ENCODE results near the gene SHC3. TPM values are rescaled to one million over a fixed set of nuclear protein-coding genes. Genes with fewer than 3 reads are reported as not detected.

Gene SHC3
- polyA plus RNA-seq, 3 donors: 2.2 to 2.7 (median 2.5) TPM

DNA sequence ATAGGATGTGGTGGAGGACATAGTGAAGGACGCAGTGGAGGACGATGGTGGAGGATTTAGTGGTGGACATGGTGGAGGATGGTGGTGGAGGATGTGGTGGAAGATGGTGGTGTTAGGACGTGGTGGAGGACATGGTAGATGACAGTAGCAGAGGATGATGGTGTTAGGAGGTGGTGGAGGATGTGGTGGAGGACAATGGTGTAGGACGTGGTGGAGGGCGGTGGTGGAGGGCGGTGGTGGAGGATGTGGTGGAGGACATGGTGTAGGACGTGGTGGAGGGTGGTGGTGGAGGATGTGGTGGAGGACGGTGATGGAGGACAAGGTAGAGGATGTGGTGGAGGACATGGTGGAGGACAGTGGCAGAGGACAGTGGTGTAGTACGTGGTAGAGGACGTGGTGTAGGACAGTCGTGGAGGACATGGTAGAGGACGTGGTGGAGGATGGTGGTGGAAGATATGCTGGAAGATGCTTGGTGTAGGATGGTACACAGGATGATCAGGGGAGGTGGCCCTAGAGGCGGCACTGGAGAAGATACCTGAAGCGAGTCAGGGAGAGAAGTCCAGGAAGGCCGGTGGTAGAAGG, 118.6 kb downstream of the SHC3 start:
- no peak for DNase-seq (ENCODE audit: low read depth in 3 of 3, low spot score in 2 of 3)

DNA sequence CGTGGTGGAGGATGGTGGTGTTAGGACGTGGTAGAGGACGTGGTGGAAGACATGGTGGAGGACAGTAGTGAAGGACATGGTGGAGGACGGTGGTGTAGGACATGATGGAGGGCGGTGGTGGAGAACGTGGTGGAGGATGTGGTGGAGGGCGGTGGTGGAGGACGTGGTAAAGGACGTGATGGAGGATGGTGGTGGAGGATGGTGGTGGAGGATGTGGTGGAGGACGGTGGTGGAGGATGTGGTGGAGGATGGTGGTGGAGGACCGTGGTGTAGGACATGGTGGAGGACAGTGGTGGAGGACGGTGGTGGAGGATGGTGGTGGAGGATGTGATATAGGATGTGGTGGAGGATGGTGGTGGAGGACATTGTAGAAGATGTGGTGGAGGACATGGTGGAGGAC, 119.7 kb downstream of the SHC3 start:
- no peak for DNase-seq (ENCODE audit: low read depth in 3 of 3, low spot score in 2 of 3)

DNA sequence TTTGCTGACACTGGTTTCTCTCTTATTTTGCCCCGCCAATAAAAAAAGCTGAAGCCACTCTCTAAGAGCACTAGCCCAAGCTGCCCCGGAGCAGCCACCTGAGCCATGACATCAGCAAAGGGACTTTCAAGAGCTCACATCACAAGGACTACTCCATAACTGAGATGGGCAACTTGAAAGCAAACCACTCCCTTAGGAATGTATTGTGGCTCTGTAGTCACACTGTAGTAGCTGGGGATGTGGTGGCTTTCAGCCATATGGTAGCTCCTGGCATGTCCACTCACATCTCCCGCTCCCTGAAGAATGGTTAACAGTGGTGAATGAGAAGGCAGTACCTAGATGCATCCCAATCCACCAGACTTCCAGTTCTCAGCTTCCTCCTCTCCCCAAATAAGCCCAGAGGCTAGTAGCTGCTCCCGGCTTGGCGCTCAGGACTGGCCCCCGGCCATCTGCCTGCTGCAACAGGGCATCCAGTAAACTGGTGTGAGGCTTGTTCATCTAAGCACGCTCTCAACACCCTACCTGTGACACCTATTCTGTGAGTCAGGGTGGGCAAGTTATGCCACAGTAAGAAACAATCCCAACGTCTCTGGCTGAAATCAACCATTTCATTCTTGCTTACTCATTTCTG, 123.6 kb downstream of the SHC3 start:
- no peak for DNase-seq (ENCODE audit: low read depth in 3 of 3, low spot score in 2 of 3)

DNA sequence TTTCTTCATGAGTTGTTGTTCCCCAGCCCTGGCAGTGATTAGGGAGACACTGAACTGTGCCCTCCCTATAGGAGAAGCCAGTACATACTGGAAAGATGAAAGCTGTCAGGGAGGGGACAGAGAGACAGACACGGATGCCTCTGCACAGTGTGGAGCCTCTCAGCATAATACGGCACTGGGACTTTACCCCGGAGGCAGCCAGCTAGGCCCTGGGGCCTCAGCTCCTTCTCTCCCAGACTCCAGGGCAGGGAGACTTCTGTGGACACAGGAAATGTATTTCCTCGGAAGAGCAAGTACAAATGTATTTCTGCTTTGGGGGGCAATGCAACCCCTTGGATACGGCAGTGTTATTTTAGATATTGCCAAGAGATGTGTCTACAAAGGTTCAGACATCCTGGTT, 125.3 kb downstream of the SHC3 start:
- DNase-seq (ENCODE audit: low read depth in 3 of 3, low spot score in 2 of 3): no peak

DNA sequence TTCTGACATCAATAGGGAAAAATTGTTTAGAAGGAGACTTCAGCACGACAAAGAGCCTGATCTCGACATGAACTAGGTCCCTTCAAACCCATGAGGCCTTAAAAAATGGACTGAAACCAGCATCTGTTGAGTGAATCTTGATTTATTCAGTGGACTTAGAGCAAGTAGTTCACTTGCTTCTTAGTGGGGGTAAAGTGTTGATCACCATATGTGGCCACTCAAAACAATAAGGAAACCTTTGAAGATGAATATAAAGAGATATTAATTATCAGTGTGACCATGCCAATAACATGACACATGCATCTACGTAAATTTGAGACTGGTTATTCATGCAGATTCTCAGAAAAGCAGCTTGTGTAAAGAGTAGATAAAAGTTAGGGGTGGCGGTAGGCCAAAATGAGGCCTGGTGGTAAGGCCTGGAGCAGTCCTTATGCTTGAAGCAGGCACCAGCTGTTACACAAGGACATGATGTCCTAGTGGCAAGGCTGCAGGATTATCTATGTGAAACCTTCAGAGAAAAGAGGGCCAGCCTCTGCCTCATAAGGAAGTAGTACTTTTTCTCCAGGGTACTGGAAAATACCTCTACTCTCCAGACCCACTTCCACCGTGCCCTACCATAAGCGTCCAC, 126.0 kb downstream of the SHC3 start:
- DNase-seq (ENCODE audit: low read depth in 3 of 3, low spot score in 2 of 3): no peak

DNA sequence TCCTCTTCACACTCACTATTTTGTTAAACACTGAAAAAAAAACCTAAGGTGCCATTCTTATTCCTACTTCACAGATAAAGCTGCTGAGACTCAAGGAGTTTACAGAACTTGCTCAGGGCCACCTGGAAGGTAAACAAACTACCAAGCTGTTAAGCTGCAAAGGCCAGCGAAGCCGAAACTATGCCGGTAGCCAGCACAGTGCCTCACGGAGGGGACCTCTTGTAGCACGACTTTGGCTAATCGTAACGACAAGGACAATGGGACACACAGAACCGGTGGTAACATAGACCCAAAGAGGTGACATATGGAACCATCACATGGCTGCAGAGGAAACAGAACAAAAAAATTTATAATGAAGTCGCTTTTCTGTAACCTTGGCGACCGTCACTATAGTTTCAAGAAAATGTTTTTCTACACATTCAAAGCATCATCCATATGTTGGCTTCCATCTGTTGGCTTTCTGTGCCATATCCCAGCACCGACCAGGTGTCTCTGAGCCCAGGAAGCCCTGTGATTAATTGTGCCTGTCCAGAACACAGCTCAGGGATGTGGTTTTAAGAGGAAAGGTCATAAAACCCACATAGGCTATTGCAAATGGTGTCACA, 127.1 kb downstream of the SHC3 start:
- DNase-seq (ENCODE audit: low read depth in 3 of 3, low spot score in 2 of 3): no peak

DNA sequence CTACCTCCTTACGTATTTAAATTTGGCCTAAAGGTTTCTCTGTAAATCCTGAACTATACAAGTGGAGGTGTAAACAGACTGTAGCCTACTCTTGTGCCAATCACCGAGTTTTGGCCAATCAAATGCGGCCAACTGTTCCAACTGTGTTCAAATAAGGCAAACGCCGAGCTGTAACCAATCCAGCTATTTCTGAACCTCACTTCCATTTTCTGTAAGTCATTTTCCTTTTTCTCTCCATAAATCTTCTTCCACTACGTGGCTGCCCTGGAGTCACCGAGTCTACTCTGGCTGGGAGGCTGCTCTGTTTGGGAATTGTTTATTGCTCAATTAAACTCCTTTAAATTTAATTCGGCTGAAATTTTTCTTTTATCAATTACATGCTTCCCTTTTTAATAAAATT, 129.0 kb downstream of the SHC3 start:
- DNase-seq (ENCODE audit: low read depth in 3 of 3, low spot score in 2 of 3): no peak

DNA sequence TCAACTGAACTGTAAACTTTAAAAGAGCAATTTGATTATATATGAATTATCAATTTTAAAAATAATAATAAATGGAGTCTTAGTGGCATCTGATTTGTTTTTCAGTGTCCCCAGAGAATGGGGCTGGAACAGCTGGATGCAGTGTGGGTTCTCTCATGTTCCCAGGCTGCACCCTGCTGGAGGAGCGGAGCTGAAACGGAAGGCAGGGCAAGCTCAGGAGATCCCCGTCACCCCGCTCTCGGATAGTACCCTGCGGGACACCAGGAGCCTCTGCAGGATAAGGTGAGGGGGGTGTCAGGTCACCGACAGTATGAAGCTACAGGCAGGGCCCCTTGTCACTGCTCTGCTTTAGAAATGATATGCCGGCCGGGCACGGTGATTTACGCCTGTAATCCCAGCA, 130.0 kb downstream of the SHC3 start:
- DNase-seq (ENCODE audit: low read depth in 3 of 3, low spot score in 2 of 3): no peak

DNA sequence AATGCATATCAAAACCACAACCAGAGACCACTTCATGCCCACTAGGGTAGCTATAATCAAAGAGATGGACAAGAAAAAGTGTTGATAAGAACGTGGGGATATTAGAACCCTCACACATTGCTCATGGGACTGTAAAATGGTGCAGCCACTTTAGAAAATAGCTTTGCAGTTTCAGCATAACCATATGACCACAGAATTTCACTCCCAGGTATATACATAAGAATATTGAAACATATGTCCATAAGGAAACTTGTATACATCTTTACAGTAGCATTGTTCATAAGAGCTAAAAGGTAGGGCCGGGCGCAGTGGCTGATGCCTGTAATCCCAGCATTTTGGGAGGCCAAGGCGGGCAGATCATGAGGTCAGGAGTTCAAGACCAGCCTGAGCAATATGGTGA, 131.0 kb downstream of the SHC3 start:
- DNase-seq (ENCODE audit: low read depth in 3 of 3, low spot score in 2 of 3): no peak

DNA sequence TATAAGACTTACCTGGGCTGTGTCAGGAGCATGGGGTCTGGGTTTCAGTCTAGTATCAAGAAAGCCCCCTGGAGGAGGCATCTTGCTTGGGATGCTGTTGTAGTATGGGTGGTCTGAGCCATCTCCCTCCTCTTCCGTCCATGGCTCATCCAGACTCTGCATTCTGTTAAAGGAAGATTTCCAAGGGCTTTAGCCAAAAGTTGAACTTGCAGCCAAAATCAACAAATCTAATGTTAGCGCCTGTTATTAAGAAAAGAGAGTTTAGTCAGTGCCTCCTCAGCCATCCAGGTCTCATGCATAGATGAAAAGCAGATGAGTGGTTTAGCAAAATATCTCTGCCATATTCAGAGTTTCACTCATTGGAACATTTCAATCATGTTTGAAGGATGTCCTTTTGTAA, 131.8 kb downstream of the SHC3 start:
- no peak for DNase-seq (ENCODE audit: low read depth in 3 of 3, low spot score in 2 of 3)

DNA sequence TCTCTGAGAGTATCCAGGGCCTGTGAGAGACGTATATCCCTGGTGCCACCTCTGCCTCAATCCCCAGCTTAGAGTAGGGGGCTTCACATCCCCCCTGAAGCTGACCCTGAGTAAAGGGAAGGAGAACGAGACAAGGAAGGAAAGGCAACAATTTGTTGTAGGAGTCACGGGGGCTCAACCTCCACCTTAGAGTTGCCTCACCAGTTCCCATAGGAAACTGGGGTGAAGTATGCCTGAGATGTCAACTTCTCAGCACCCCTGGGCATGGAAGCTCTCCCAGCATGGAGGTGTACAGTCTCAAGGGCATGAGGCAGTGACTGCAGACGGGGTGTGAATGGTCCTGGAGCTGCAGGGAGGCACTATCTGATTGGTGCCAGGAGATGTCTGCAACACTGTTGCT, 133.7 kb downstream of the SHC3 start:
- DNase-seq (ENCODE audit: low read depth in 3 of 3, low spot score in 2 of 3): no peak

DNA sequence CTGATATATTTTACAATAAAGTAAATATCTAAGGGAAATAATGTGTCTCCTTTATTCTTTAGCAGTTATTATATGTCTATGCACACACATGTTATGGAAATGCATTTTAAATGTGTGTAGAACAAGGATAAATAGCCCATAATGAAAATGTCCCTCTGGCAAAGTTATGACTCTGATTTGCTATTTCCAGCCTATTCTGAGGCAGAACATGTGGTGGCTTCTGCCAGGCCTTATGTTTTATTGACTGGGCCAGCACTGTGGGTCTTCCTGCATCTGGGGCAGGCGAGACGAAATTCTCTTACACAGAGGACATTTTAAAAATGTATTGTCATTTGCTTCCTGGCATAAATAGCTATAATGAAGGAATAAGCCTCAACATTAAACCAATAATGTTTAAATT, 134.5 kb downstream of the SHC3 start:
- DNase-seq (ENCODE audit: low read depth in 3 of 3, low spot score in 2 of 3): no peak

DNA sequence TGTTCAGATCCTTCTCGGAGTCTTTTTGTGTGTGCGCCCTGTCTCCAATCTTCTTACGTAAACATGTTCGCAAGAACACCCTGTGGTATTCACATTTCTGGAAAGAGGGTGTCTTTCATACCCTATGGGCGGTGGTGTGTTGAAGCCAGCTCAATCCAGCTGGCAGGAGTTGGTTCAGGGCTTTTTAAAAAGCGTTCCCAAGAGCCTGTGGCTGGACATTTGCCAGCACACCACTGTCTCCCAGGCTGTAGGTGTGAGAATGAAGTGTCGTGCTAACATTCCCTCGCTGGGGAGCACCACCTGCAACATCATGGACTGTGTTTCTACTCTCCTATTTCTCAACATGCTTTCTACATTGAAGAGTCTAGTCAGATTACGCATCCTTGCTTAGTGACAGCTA, 135.6 kb downstream of the SHC3 start:
- DNase-seq (ENCODE audit: low read depth in 3 of 3, low spot score in 2 of 3): no peak

DNA sequence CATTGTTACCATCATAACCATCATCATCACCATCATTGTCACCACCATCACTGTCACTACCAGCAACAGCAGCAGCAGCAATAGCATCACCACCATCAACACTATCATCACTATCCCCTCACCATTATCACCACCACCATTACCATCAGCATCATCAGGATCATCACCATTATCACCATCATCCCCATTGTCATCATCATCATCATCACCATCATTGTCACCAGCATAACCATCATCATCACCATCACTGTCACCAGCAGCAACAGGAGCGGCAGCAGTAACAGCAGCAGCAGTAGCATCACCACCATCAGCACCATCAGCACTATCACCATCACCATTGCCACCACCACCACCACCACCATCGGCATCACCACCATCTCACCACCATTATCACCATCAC, 139.0 kb downstream of the SHC3 start:
- no peak for DNase-seq (ENCODE audit: low read depth in 3 of 3, low spot score in 2 of 3)

DNA sequence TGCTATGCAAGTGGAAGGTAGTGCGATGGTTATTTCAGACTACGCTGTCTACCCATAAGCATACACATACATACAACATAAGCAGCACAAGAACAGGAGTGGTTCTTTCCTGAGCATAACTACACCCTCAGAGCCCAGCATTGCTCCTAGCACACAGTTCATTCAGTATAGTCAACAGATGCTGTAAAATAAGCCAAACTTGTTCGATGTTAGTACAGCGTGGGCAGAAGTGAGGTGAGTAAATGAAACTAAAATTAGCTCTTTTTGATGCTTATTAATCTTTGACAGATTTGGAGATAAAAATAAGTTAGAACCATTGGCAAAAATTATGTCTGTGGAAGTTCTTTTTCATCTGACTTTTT, 139.5 kb downstream of the SHC3 start:
- DNase-seq (ENCODE audit: low read depth in 3 of 3, low spot score in 2 of 3): no peak

DNA sequence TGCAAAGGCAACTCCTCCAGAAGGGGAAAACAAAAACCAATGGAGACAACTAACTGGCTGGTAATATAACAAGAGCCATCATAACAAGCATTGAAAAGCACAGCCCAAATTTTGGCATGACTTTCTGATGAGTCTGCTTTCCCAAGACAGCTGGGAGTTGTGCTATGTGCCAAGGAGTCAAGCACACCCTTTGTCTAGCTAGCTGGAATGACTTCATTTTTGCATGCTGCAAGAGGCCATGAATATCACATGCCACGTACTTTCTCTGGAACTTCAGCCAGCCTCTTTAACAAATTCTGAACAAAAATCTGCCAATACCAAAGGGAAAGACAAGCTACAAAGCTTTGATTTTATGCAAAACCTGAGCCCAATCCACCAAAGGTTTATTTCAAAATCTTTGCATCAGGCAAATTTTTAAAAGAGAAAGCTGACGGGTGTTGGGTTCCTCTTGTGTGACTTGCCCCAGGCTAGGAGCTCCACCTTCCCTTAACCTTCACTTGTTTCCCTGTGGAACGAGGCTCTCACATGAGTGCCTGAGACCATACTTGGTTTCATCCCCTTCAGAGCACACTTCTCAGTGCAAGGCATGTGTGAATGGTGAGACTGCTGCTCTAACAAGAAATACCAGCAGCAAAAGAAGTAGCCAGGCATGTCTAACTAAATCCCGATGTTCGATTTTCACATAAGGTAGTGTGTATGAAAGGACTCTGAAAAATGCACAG, 140.1 kb downstream of the SHC3 start:
- no peak for DNase-seq (ENCODE audit: low read depth in 3 of 3, low spot score in 2 of 3)

DNA sequence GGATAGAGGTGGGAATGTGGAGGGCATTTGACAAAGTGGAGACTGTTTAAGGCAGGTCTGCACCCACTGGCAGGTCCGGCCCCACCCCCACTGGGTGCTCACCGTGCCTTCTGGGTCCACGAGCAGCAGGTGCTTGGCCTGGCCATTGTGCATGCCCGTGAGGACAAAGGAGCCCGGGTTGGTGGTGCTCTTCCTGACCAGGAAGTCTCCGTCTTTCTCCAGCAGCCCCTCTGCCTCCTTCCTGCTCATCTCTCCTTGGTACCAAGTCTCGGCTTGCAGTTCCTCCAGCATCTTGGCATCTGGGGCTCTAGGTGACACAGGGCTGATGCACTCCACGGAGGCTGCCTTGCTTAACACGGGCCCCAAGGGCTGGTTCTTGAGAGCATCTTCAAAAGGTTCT, 140.7 kb downstream of the SHC3 start:
- DNase-seq (ENCODE audit: low read depth in 3 of 3, low spot score in 2 of 3): no peak

DNA sequence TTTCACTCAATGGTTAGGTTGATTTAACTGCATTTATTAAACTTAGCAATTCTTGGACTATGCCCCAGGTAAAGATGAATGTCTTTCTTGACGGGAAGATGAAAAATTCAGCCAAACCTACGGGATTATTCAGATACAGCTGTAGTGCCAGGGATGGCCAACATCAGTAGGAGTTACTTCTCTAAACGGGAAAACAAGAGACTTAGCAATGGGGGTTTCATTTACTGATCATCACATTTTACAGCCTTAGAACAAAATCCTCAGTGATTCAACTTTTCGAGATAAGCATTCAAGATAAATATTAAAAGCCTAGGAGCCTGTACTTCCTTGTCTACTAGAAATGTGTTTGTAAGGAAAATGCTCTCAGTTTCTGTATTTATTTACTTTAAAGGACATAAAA, 141.3 kb downstream of the SHC3 start:
- no peak for DNase-seq (ENCODE audit: low read depth in 3 of 3, low spot score in 2 of 3)

DNA sequence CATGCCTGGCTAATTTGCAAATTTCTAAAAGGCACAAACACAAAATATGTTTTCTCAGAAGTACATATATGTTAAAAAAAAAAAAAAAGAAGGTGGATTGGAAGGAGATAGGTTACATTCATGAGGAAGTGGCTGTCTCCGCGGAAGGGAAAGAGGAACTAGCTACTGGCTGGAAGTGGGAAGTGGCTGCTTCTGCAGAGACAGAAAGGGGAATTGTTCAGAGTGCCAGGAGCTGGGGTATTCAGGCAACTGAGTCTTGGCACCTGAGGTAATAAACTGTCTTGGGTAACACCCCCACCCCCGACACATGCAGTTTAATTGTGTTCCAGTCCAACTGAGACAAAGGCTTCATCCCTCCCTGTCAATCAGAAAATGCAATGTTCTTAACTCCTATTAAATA, 141.7 kb downstream of the SHC3 start:
- no peak for DNase-seq (ENCODE audit: low read depth in 3 of 3, low spot score in 2 of 3)

DNA sequence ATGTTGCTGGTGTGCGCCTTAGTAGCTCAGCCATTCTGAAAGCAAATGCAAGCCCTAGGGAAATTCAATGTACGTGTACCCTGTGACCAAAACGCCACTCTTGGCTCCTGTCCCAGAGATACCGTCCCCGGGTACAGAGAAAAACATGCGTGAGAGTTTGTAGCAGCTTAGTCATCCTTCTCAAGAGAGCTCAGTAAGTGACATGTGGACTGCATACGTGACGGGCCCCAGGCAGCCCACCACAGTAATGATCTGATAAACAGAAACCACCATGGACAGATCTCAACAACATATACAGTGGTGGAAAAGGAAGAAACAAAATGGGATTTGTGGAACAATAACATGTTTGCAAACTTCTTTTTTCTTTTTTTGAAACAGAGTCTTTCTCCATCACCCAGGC, 142.2 kb downstream of the SHC3 start:
- no peak for DNase-seq (ENCODE audit: low read depth in 3 of 3, low spot score in 2 of 3)

DNA sequence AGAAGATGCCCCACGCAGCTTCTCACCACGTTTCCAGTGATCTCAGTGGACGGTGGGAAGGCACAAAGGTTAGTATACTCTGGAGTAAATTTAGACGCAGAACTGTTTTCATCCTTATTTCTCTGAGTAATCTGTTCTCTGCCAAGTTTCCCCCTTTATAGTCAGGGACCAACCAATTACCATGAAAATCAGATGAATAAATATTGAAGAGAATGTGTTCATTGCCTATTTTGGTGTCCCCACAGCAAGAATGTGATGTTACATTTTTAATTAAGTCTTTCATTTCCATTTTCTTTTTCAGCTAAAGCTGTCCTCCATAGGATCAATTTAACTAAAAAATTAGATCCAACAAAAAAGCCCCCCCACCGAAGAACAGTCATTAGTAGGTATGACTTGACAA, 146.0 kb downstream of the SHC3 start:
- DNase-seq (ENCODE audit: low read depth in 3 of 3, low spot score in 2 of 3): no peak

DNA sequence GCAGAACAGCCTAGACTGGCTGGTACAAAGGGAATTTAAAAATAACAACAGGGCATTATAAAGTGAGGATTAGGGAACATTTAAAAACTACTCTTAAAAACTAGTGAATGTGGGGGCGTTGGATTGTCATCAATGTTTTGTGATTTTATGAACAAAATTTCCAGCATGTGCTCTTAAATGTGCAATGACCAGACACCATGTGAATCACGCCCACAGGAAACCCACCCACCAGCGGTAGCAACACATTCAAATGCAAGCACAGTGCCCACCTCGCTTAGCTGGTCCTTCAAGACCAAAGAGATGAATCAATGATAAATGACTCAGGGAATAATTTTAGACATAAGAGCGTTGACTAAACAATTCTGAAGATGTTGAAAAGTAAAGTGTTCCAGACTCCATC, 146.4 kb downstream of the SHC3 start:
- DNase-seq (ENCODE audit: low read depth in 3 of 3, low spot score in 2 of 3): no peak

Data from right renal cortex interstitium (tissue), 3 donors.